PFSK-1 (cell line): ENCODE data around the gene PC.

ENCODE experiments used
- POLR2AphosphoS5 ChIP-seq: IDR thresholded peaks from 2 replicates; pipeline ENCODE4 v1.6.1; 2012; ENCODE audit warnings: low read depth, mild to moderate bottlenecking, control low read depth, low read length, moderate library complexity
- TF ChIP-seq, protein P1 (sequence below), 2 experiments: IDR thresholded peaks; 2 replicates each; pipeline versions ENCODE4 v1.6.1 to v1.8.0; 2011 to 2012; ENCODE audit warnings: low read depth in 2 of 2, low read length in 2 of 2, control low read depth in 1 of 2, inconsistent platforms in 1 of 2, mild to moderate bottlenecking in 1 of 2, moderate library complexity in 1 of 2; ENCODE audit not compliant: insufficient read depth in 1 of 2

DNA sequence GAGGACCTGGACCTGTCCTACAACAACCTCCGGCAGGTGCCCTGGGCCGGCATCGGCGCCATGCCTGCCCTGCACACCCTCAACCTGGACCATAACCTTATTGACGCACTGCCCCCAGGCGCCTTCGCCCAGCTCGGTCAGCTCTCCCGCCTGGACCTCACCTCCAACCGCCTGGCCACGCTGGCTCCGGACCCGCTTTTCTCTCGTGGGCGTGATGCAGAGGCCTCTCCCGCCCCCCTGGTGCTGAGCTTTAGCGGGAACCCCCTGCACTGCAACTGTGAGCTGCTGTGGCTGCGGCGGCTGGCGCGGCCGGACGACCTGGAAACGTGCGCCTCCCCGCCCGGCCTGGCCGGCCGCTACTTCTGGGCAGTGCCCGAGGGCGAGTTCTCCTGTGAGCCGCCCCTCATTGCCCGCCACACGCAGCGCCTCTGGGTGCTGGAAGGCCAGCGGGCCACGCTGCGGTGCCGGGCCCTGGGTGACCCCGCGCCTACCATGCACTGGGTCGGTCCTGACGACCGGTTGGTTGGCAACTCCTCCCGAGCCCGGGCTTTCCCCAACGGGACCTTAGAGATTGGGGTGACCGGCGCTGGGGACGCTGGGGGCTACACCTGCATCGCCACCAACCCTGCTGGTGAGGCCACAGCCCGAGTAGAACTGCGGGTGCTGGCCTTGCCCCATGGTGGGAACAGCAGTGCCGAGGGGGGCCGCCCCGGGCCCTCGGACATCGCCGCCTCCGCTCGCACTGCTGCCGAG, 99.8 kb downstream of the PC start:
- TF ChIP-seq, protein P1, sequence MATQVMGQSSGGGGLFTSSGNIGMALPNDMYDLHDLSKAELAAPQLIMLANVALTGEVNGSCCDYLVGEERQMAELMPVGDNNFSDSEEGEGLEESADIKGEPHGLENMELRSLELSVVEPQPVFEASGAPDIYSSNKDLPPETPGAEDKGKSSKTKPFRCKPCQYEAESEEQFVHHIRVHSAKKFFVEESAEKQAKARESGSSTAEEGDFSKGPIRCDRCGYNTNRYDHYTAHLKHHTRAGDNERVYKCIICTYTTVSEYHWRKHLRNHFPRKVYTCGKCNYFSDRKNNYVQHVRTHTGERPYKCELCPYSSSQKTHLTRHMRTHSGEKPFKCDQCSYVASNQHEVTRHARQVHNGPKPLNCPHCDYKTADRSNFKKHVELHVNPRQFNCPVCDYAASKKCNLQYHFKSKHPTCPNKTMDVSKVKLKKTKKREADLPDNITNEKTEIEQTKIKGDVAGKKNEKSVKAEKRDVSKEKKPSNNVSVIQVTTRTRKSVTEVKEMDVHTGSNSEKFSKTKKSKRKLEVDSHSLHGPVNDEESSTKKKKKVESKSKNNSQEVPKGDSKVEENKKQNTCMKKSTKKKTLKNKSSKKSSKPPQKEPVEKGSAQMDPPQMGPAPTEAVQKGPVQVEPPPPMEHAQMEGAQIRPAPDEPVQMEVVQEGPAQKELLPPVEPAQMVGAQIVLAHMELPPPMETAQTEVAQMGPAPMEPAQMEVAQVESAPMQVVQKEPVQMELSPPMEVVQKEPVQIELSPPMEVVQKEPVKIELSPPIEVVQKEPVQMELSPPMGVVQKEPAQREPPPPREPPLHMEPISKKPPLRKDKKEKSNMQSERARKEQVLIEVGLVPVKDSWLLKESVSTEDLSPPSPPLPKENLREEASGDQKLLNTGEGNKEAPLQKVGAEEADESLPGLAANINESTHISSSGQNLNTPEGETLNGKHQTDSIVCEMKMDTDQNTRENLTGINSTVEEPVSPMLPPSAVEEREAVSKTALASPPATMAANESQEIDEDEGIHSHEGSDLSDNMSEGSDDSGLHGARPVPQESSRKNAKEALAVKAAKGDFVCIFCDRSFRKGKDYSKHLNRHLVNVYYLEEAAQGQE (IDR thresholded peaks at IDR 0.05; ENCODE audit: insufficient read depth in 1 of 2, low read depth in 2 of 2, low read length in 2 of 2), result no peak
- no peak for TF ChIP-seq POLR2AphosphoS5
